ENCODE data around the gene CARMIL1. TPM values are rescaled to one million over a fixed set of nuclear protein-coding genes. Genes with fewer than 3 reads are reported as not detected.

The CARMIL1 gene
- total RNA-seq, 1 experiment from 2014 or later: 23.6 TPM

DNA sequence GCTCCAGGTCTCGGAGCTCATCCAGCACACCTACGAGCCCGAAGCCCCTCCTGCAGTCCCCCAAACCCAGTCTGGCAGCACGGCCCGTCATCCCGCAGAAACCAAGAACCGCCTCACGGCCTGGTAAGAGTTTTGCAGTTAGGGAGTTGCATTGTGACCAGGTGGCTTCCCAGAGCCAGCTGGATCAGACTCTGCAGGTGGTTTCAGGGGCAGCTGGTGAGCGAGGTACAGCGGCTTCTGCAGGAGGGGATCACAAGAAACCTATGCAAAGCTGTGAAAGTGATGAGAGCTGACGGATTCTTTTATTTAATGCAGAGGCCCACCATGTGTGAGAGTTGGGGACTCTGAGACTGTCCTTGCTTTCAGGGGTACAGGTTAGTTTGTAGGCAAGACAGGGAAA is 327.0 kb downstream of the CARMIL1 start:
- H3K79me2 ChIP-seq (ENCODE audit: insufficient read depth, low read length): no peaks in the 10 kb centered on the region
- H3K14ac ChIP-seq (ENCODE audit: insufficient read depth, low read length): no peak overlapping the region
- no peak overlapping the region for H3K23ac ChIP-seq (ENCODE audit: insufficient read length, low read depth, low read length)
- H3K4me2 ChIP-seq (ENCODE audit: insufficient read depth, insufficient read length, low read length): no peak overlapping the region
- no peaks in the 10 kb centered on the region for H3K27me3 ChIP-seq (ENCODE audit: insufficient read depth, low read length)
- no peak overlapping the region for H4K91ac ChIP-seq (ENCODE audit: insufficient read length, low read depth, low read length)
- H3T11ph ChIP-seq (ENCODE audit: low read length): no peak overlapping the region
- H2BK5ac ChIP-seq (ENCODE audit: insufficient read length, low read length): no peak overlapping the region
- no peak overlapping the region for H2BK20ac ChIP-seq (ENCODE audit: low read depth, low read length, poor library complexity, severe bottlenecking)
- H2BK120ac ChIP-seq (ENCODE audit: low read depth, low read length, poor library complexity, severe bottlenecking): no peak overlapping the region
- Mint-ChIP-seq H3K4me3 (no peak overlapping the region), H3K27ac (peak overlapping the region in 2 of 3 experiments; percentile 38 to 89; a peak in 2 of 7 replicates), H3K27me3 (ENCODE audit: low read depth) (no peaks in the 10 kb centered on the region), H3K9me3 (no peaks in the 10 kb centered on the region), H3K36me3 (ENCODE audit: insufficient read depth in 1 of 3, low read depth in 3 of 3) (peaks cover 0 to 9% (median 7%) of the 10 kb centered on the region in 3 experiments; a peak in 3 of 7 replicates), H3K4me1 (no peaks in the 10 kb centered on the region)
- no peak overlapping the region for H3K27ac ChIP-seq (ENCODE audit: insufficient read length, low read depth, low read length)
- H4K5ac ChIP-seq (ENCODE audit: insufficient read length, low read depth, low read length): no peak overlapping the region
- no peaks in the 10 kb centered on the region for H4K20me1 ChIP-seq (ENCODE audit: control insufficient read depth, insufficient read depth, insufficient read length)
- no peak overlapping the region for H2BK15ac ChIP-seq (ENCODE audit: low read depth, low read length)
- DNase-seq: no peak
- H3K9me3 ChIP-seq (ENCODE audit: control insufficient read depth, low read depth, low read length): no peaks in the 10 kb centered on the region
- no peak overlapping the region for H3K4ac ChIP-seq (ENCODE audit: low read depth, low read length)
- no peak overlapping the region for H2AFZ ChIP-seq (ENCODE audit: low read length)
- H3K56ac ChIP-seq (ENCODE audit: insufficient read length, low read depth, low read length): no peak overlapping the region
- H3K23me2 ChIP-seq (ENCODE audit: insufficient read length, low read depth, low read length, poor library complexity, severe bottlenecking): no peaks in the 10 kb centered on the region
- H3K18ac ChIP-seq (ENCODE audit: insufficient read length, low read depth, low read length): no peak overlapping the region
- no peak overlapping the region for H2AK5ac ChIP-seq (ENCODE audit: insufficient read length, low read length)
- H2BK12ac ChIP-seq (ENCODE audit: insufficient read length, low read depth, low read length): no peak overlapping the region
- TF ChIP-seq CTCF (conservative IDR thresholded peaks at IDR 0.05): no peak
- no CpG with 5 or more reads among the region's 11 CpGs for WGBS (ENCODE audit: extremely low coverage, insufficient read length, low lambda C conversion rate)
- H3K4me1 ChIP-seq (ENCODE audit: insufficient read depth, low read length): no peaks in the 10 kb centered on the region
- no peak overlapping the region for H4K8ac ChIP-seq (replicated peaks; ENCODE audit: insufficient read length, low read depth, low read length)
- H3K79me1 ChIP-seq (ENCODE audit: insufficient read depth, low read depth, low read length, poor library complexity, severe bottlenecking): no peaks in the 10 kb centered on the region
- no peak overlapping the region for H3K9ac ChIP-seq (ENCODE audit: extremely low read depth, insufficient read length, low read length)

All from H9 (cell line).